ENCODE results near the gene SNAPC1. TPM values are rescaled to one million over a fixed set of nuclear protein-coding genes. Genes with fewer than 3 reads are reported as not detected.
"Not testable (repeated sequence)": the region's sequence is repeated elsewhere in the genome, so short reads cannot be mapped to it uniquely, and the experiment has no call there.

Gene SNAPC1
- total RNA-seq, 2 donors from 2014 or later, result 1.3 to 3.0 TPM

- no peaks in the 10 kb centered on the region for H3K27me3 ChIP-seq
- no peaks in the 10 kb centered on the region for H3K4me1 ChIP-seq
- DNase-seq, result no peak
- H3K36me3 ChIP-seq, result peaks cover 14% of the 10 kb centered on the region
- H3K4me3 ChIP-seq, result no peak overlapping the region
- TF ChIP-seq, protein P1, sequence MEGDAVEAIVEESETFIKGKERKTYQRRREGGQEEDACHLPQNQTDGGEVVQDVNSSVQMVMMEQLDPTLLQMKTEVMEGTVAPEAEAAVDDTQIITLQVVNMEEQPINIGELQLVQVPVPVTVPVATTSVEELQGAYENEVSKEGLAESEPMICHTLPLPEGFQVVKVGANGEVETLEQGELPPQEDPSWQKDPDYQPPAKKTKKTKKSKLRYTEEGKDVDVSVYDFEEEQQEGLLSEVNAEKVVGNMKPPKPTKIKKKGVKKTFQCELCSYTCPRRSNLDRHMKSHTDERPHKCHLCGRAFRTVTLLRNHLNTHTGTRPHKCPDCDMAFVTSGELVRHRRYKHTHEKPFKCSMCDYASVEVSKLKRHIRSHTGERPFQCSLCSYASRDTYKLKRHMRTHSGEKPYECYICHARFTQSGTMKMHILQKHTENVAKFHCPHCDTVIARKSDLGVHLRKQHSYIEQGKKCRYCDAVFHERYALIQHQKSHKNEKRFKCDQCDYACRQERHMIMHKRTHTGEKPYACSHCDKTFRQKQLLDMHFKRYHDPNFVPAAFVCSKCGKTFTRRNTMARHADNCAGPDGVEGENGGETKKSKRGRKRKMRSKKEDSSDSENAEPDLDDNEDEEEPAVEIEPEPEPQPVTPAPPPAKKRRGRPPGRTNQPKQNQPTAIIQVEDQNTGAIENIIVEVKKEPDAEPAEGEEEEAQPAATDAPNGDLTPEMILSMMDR (IDR thresholded peaks at IDR 0.05), result no peak
- no peak overlapping the region for H3K9ac ChIP-seq (ENCODE audit: low read depth in 2 of 2, low read length in 2 of 2)
- H3K27ac ChIP-seq, result no peak overlapping the region
- no peaks in the 10 kb centered on the region for H3K9me3 ChIP-seq
- intact Hi-C loops (cut with DNase I), result loop anchor here (5.0 kb wide), 1 partner anchor 272 kb away; no protein-coding TSS in a partner anchor
Measured at GRCh38 chr14:61733972-61734371, 28.2 kb upstream of the SNAPC1 start.

GRCh38 chr14:61736751-61737150 is 25.5 kb upstream of the SNAPC1 start:
- H3K4me1 ChIP-seq, result no peaks in the 10 kb centered on the region
- TF ChIP-seq, protein P1 (IDR thresholded peaks at IDR 0.05), result no peak
- no peak overlapping the region for H3K9ac ChIP-seq (ENCODE audit: low read depth in 2 of 2, low read length in 2 of 2)
- H3K4me3 ChIP-seq, result no peak overlapping the region
- DNase-seq, result no peak
- no peak overlapping the region for H3K27ac ChIP-seq
- no peaks in the 10 kb centered on the region for H3K27me3 ChIP-seq
- intact Hi-C loops (cut with DNase I), result no loop called here
- peaks cover 22% of the 10 kb centered on the region for H3K36me3 ChIP-seq
- no peaks in the 10 kb centered on the region for H3K9me3 ChIP-seq

GRCh38 chr14:61737915-61738314 is 24.3 kb upstream of the SNAPC1 start:
- DNase-seq, result no peak
- H3K27ac ChIP-seq, result no peak overlapping the region
- no peak overlapping the region for H3K4me3 ChIP-seq
- H3K9ac ChIP-seq (ENCODE audit: low read depth in 2 of 2, low read length in 2 of 2), result no peak overlapping the region
- intact Hi-C loops (cut with DNase I), result no loop called here
- H3K36me3 ChIP-seq, result peaks cover 22% of the 10 kb centered on the region
- no peaks in the 10 kb centered on the region for H3K4me1 ChIP-seq
- TF ChIP-seq, protein P1 (IDR thresholded peaks at IDR 0.05), result no peak
- H3K27me3 ChIP-seq, result no peaks in the 10 kb centered on the region
- no peaks in the 10 kb centered on the region for H3K9me3 ChIP-seq

DNA sequence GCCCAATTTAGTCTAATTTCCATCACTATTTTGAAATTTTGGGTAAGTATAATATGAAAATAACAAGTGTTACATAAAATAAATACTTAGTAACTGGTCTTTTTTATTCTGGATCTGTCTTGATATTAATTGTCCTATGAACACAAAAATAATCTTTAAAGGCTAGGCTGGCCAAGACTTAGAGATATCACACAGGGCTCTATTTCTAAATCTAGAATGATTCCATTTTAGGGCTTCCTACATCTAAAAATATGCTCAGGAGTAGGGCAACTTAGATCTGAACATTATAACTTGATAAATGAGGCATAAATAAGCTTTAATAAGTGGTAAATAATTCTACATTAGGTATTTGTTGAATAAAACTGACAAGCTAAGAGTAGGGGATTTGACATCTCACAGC is 23.1 kb upstream of the SNAPC1 start:
- DNase-seq, result no peak
- Histone ChIP-seq H3K4me3 (no peak overlapping the region), H3K36me3 (peaks cover 22% of the 10 kb centered on the region), H3K9ac (ENCODE audit: low read depth in 2 of 2, low read length in 2 of 2) (no peak overlapping the region), H3K27ac (no peak overlapping the region), H3K27me3 (no peaks in the 10 kb centered on the region), H3K4me1 (no peaks in the 10 kb centered on the region), H3K9me3 (no peaks in the 10 kb centered on the region)
- TF ChIP-seq, protein P1 (IDR thresholded peaks at IDR 0.05), result no peak
- intact Hi-C loops (cut with DNase I), result no loop called here

GRCh38 chr14:61742371-61742770 is 19.8 kb upstream of the SNAPC1 start:
- H3K36me3 ChIP-seq, result peaks cover 16% of the 10 kb centered on the region
- no peaks in the 10 kb centered on the region for H3K27me3 ChIP-seq
- TF ChIP-seq, protein P1 (IDR thresholded peaks at IDR 0.05), result no peak
- no peak overlapping the region for H3K4me3 ChIP-seq
- no peak overlapping the region for H3K9ac ChIP-seq (ENCODE audit: low read depth in 2 of 2, low read length in 2 of 2)
- no peak for DNase-seq
- H3K4me1 ChIP-seq, result no peaks in the 10 kb centered on the region
- no peaks in the 10 kb centered on the region for H3K9me3 ChIP-seq
- H3K27ac ChIP-seq, result no peak overlapping the region
- intact Hi-C loops (cut with DNase I), result no loop called here

- no peak overlapping the region for H3K4me3 ChIP-seq
- no peak overlapping the region for H3K27ac ChIP-seq
- no peak for DNase-seq
- H3K27me3 ChIP-seq, result no peaks in the 10 kb centered on the region
- H3K9ac ChIP-seq (ENCODE audit: low read depth in 2 of 2, low read length in 2 of 2), result no peak overlapping the region
- peaks cover 8% of the 10 kb centered on the region for H3K36me3 ChIP-seq
- intact Hi-C loops (cut with DNase I), result no loop called here
- no peaks in the 10 kb centered on the region for H3K4me1 ChIP-seq
- no peaks in the 10 kb centered on the region for H3K9me3 ChIP-seq
- TF ChIP-seq, protein P1 (IDR thresholded peaks at IDR 0.05), result no peak
Measured at GRCh38 chr14:61744238-61744637, 18.0 kb upstream of the SNAPC1 start.

GRCh38 chr14:61746346-61746745 is 15.9 kb upstream of the SNAPC1 start:
- H3K36me3 ChIP-seq; intact Hi-C loops (cut with DNase I); H3K27me3 ChIP-seq: not testable (repeated sequence)

More at GRCh38 chr14:61746346-61746745, 15.9 kb upstream of the SNAPC1 start:
- H3K9me3 ChIP-seq; H3K9ac ChIP-seq (ENCODE audit: low read depth in 2 of 2, low read length in 2 of 2); H3K4me3 ChIP-seq; H3K27ac ChIP-seq; H3K4me1 ChIP-seq; DNase-seq: not testable (repeated sequence)
